B cell (primary cell): ENCODE measurements around the gene MYMX. TPM values are rescaled to one million over a fixed set of nuclear protein-coding genes. Genes with fewer than 3 reads are reported as not detected.

Experiments used
- ATAC-seq: fragments of 200-7000 bp; cut with Tn5 transposase; one replicate; pipeline ENCODE4 v1.10.0; 2021; ENCODE audit warnings: low read depth, mild to moderate bottlenecking, moderate number of reproducible peaks, moderate library complexity
- CTCF ChIA-PET: fragments of 350-600 bp; sonication (Branson Sonifier 250); formaldehyde crosslinking; loops from one replicate; lab custom pipeline; 2021; ENCODE audit warnings: antibody characterized with exemption, inconsistent platforms; lab: Charles Lee
- POLR2A ChIA-PET: fragments of 350-600 bp; sonication (Branson Sonifier 250); formaldehyde crosslinking; loops from one replicate; lab custom pipeline; 2021; ENCODE audit warnings: antibody characterized with exemption; lab: Charles Lee
- DNase-seq: peaks from one replicate; pipeline ENCODE4 v3.0.0; 2013
- H2AFZ ChIP-seq: 2 replicates; pipeline ENCODE4 v1.6.1; 2012; ENCODE audit warnings: mild to moderate bottlenecking, low read depth, low read length; ENCODE audit not compliant: insufficient read depth, poor library complexity, severe bottlenecking
- H3K27ac ChIP-seq, 2 donors: 1 replicate in 1 of 2; 2 replicates in 1 of 2; pipeline ENCODE4 v1.5.1; 2012 to 2013; ENCODE audit warnings: low read length in 2 of 2, mild to moderate bottlenecking in 2 of 2, moderate library complexity in 1 of 2
- H3K27me3 ChIP-seq, 4 experiments: fragments of 200-600 bp in 1 of 4; sonication (generic) in 1 of 4; replicated peaks in 1 of 4; 1 replicate in 2 of 4; 2 replicates in 2 of 4; pipeline versions ENCODE4 v1.6.1 to v1.7.0; 2013 to 2016; ENCODE audit warnings: low read length in 3 of 4, mild to moderate bottlenecking in 2 of 4, mixed read lengths in 1 of 4, moderate library complexity in 1 of 4; ENCODE audit not compliant: insufficient read depth in 4 of 4, control insufficient read depth in 3 of 4; ENCODE audit errors: control extremely low read depth in 1 of 4
- H3K36me3 ChIP-seq, 2 experiments: replicated peaks in 1 of 2; 1 replicate in 1 of 2; 2 replicates in 1 of 2; pipeline versions ENCODE4 v1.6.1 to v1.7.1; 2013; ENCODE audit warnings: low read length in 1 of 2; ENCODE audit not compliant: insufficient read depth in 2 of 2, control insufficient read depth in 1 of 2; ENCODE audit errors: control extremely low read depth in 1 of 2, extremely low read depth in 1 of 2
- H3K4me1 ChIP-seq, 2 donors: fragments of 200-600 bp in 1 of 2; sonication (generic) in 1 of 2; 1 replicate in 1 of 2; 2 replicates in 1 of 2; pipeline versions ENCODE4 v1.5.1 to v1.6.1; 2013 to 2017; ENCODE audit warnings: low read length in 2 of 2; ENCODE audit not compliant: control insufficient read depth in 2 of 2, insufficient read depth in 2 of 2
- H3K4me2 ChIP-seq: replicated peaks from 2 replicates; pipeline ENCODE3; 2012; ENCODE audit warnings: mild to moderate bottlenecking, low read depth, low read length; ENCODE audit not compliant: poor library complexity, severe bottlenecking
- H3K4me3 ChIP-seq, 5 experiments: fragments of 200-600 bp in 1 of 5; sonication (generic) in 1 of 5; 1 replicate in 3 of 5; 2 replicates in 2 of 5; pipeline versions ENCODE4 v1.5.1 to v1.7.0; 2011 to 2016; ENCODE audit warnings: low read length in 4 of 5, mild to moderate bottlenecking in 4 of 5, low read depth in 2 of 5, control low read depth in 1 of 5, moderate library complexity in 1 of 5; ENCODE audit not compliant: insufficient read depth in 1 of 5; ENCODE audit errors: control extremely low read depth in 1 of 5, extremely low read depth in 1 of 5
- H3K79me2 ChIP-seq: fragments of 200-600 bp; sonication (generic); one replicate; pipeline ENCODE4 v1.6.0; 2016; ENCODE audit warnings: low read length; ENCODE audit not compliant: control insufficient read depth, insufficient read depth
- H3K9ac ChIP-seq: fragments of 200-600 bp; sonication (generic); 2 replicates; pipeline ENCODE4 v1.6.1; 2017; ENCODE audit warnings: mild to moderate bottlenecking, low read length, moderate library complexity
- H3K9me3 ChIP-seq, 3 donors: one replicate each; pipeline versions ENCODE4 v1.6.1 to v1.7.1; 2013; ENCODE audit warnings: low read length in 2 of 3; ENCODE audit not compliant: control insufficient read depth in 2 of 3, insufficient read depth in 1 of 3; ENCODE audit errors: control extremely low read depth in 1 of 3
- H4K20me1 ChIP-seq: 2 replicates; pipeline ENCODE4 v1.6.0; 2012; ENCODE audit warnings: mild to moderate bottlenecking, low read length; ENCODE audit not compliant: insufficient read depth, control insufficient read depth, poor library complexity, severe bottlenecking
- H3K27ac Mint-ChIP-seq: one replicate; pipeline ENCODE4 v1.8.0; 2021; ENCODE audit warnings: mixed read lengths
- H3K27me3 Mint-ChIP-seq: one replicate; pipeline ENCODE4 v1.8.0; 2021; ENCODE audit warnings: mixed read lengths
- H3K4me1 Mint-ChIP-seq: one replicate; pipeline ENCODE4 v1.8.0; 2021; ENCODE audit warnings: mixed read lengths
- H3K4me3 Mint-ChIP-seq: one replicate; pipeline ENCODE4 v1.8.0; 2021; ENCODE audit warnings: mixed read lengths
- H3K9me3 Mint-ChIP-seq: one replicate; pipeline ENCODE4 v1.8.0; 2022; ENCODE audit warnings: mixed read lengths; ENCODE audit not compliant: insufficient read depth
- CTCF ChIP-seq: fragments of 200-600 bp; IDR thresholded peaks from one replicate; pipeline ENCODE4 v1.8.0; 2022; ENCODE audit warnings: antibody characterized with exemption, mild to moderate bottlenecking
- EZH2 ChIP-seq: IDR thresholded peaks from 2 replicates; pipeline ENCODE4 v1.6.1; 2012; ENCODE audit warnings: borderline replicate concordance, low read depth, mild to moderate bottlenecking, moderate library complexity, low read length; ENCODE audit not compliant: insufficient read depth, poor library complexity, severe bottlenecking
- WGBS: methylation state at CpG from one replicate; pipeline ENCODE4 v1.1.5; 2013; ENCODE audit warnings: missing lambda C conversion rate; ENCODE audit not compliant: insufficient coverage; 5-methylcytosine and 5-hydroxymethylcytosine counted together
- intact Hi-C: fragments of 100-400 bp; cut with micrococcal nuclease; formaldehyde crosslinking; loops from one replicate; pipeline ENCODE4 v1.10.0; 2022
- polyA plus RNA-seq: library from polyadenylated mRNA; depleted of rRNA; stranded (reverse); fragments of >200 nt; gene quantifications from 2 replicates; pipeline ENCODE4 v1.2.3, GENCODE V29; 2012
- total RNA-seq, 2 donors: library from RNA; stranded (reverse); fragments of 120-200 nt in 1 of 2; gene quantifications; 1 replicate in 1 of 2; 2 replicates in 1 of 2; pipeline versions ENCODE4 v1.2.3 to v1.2.4, GENCODE V29; 2013 to 2022

The MYMX gene
- total and polyA plus RNA-seq, 2 donors (not counting 1 experiment from before 2014, with no cell fraction given), result not detected

- Mint-ChIP-seq H3K4me3 (no peak overlapping the region), H3K27ac (no peak overlapping the region), H3K27me3 (peaks cover 34% of the 10 kb centered on the region), H3K9me3 (no peaks in the 10 kb centered on the region), H3K4me1 (peaks cover 2% of the 10 kb centered on the region)
- intact Hi-C loops, result no loop called here
- TF ChIP-seq CTCF (no peak), EZH2 (no peak)
- H3K4me1 ChIP-seq, result peaks cover 0 to 5% of the 10 kb centered on the region in 2 donors
- no peak overlapping the region for H2AFZ ChIP-seq
- no peak overlapping the region for H3K27ac ChIP-seq
- ChIA-PET CTCF (interaction anchor here (0.6 to 2.6 kb wide), 8 partner anchors 9 to 169 kb away, joined by 3 to 9 read pairs (median 5); partner anchors contain the start of genes AARS2 and SLC35B2), POLR2A (no interaction called here)
- no peaks in the 10 kb centered on the region for H3K36me3 ChIP-seq
- H3K4me2 ChIP-seq, result no peak overlapping the region
- no peak overlapping the region for H3K9ac ChIP-seq
- peaks cover 0 to 5% (median under 1%) of the 10 kb centered on the region in 4 experiments for H3K27me3 ChIP-seq
- WGBS, result 95% methylated on average over 8 of the region's 9 CpGs
- H4K20me1 ChIP-seq, result no peaks in the 10 kb centered on the region
- ATAC-seq (no peak), DNase-seq (no peak)
- no peak overlapping the region for H3K4me3 ChIP-seq
- H3K79me2 ChIP-seq, result no peaks in the 10 kb centered on the region
- no peaks in the 10 kb centered on the region for H3K9me3 ChIP-seq
Observed at GRCh38 chr6:44169154-44169553, 47.6 kb upstream of the MYMX start.

- intact Hi-C loops, result loop anchor here (5.0 kb wide), 2 partner anchors 52 to 287 kb away; partner anchors contain the start of gene SLC29A1
- no peaks in the 10 kb centered on the region for H4K20me1 ChIP-seq
- no peak overlapping the region for H3K9ac ChIP-seq
- peaks cover 0 to 5% (median under 1%) of the 10 kb centered on the region in 4 experiments for H3K27me3 ChIP-seq
- H3K4me3 ChIP-seq, result no peak overlapping the region
- peaks cover 0 to 5% of the 10 kb centered on the region in 2 donors for H3K4me1 ChIP-seq
- H3K9me3 Mint-ChIP-seq, result no peaks in the 10 kb centered on the region
- no peaks in the 10 kb centered on the region for H3K36me3 ChIP-seq
- ATAC-seq (no peak), DNase-seq (no peak)
- POLR2A ChIA-PET, result no interaction called here
- TF ChIP-seq CTCF (no peak), EZH2 (no peak)
- H3K4me1 Mint-ChIP-seq, result peaks cover 2% of the 10 kb centered on the region
- H2AFZ ChIP-seq, result no peak overlapping the region
- H3K9me3 ChIP-seq, result no peaks in the 10 kb centered on the region
- H3K4me2 ChIP-seq, result no peak overlapping the region
- H3K27ac Mint-ChIP-seq, result no peak overlapping the region
- peaks cover 28% of the 10 kb centered on the region for H3K27me3 Mint-ChIP-seq
- WGBS, result 68% methylated on average over 4 of the region's 10 CpGs
- CTCF ChIA-PET, result interaction anchor here (1.0 to 2.6 kb wide), 7 partner anchors 16 to 168 kb away, joined by 3 to 9 read pairs (median 4); partner anchors contain the start of genes AARS2 and SLC35B2
- no peak overlapping the region for H3K27ac ChIP-seq
- H3K4me3 Mint-ChIP-seq, result no peak overlapping the region
- no peaks in the 10 kb centered on the region for H3K79me2 ChIP-seq
Observed at GRCh38 chr6:44169886-44170570, 46.7 kb upstream of the MYMX start.
